Peyer's patch (tissue), 4 donors: ENCODE results near the gene DGKI.

Source experiments
- POLR2A ChIP-seq, 2 donors: fragments of 450-650 bp; IDR thresholded peaks; one replicate each; pipeline ENCODE4 v1.5.1; 2017; ENCODE audit warnings: antibody characterized with exemption in 2 of 2, mild to moderate bottlenecking in 2 of 2, moderate library complexity in 2 of 2
- TF ChIP-seq, protein P1 (sequence below), 6 experiments: fragments of 450-650 bp in 4 of 6; fragments of 200-600 bp in 2 of 6; sonication (generic) in 1 of 6; IDR thresholded peaks; one replicate each; pipeline ENCODE4 v1.5.1; 2017 to 2019; ENCODE audit warnings: antibody characterized with exemption in 6 of 6, mild to moderate bottlenecking in 3 of 6, moderate library complexity in 1 of 6

DNA sequence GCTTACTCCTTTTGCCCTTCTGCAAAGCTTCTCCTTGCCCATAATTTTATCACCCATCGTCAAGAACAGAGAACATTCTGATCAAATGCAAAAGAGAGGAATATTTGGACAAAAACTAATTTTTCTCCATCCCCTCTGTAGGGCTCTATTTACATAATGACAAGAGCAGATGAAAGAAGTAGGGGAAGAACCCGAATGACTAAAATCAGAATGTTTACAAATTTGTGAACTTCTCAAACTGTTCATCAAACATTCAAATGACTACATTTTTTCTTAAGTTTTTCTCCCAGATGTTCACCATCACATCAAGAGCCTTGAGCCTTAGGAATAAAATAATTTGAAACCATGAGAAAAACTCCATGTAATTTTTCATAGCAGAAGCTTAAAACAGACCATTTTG, 119.4 kb downstream of the DGKI start:
- TF ChIP-seq, protein P1, sequence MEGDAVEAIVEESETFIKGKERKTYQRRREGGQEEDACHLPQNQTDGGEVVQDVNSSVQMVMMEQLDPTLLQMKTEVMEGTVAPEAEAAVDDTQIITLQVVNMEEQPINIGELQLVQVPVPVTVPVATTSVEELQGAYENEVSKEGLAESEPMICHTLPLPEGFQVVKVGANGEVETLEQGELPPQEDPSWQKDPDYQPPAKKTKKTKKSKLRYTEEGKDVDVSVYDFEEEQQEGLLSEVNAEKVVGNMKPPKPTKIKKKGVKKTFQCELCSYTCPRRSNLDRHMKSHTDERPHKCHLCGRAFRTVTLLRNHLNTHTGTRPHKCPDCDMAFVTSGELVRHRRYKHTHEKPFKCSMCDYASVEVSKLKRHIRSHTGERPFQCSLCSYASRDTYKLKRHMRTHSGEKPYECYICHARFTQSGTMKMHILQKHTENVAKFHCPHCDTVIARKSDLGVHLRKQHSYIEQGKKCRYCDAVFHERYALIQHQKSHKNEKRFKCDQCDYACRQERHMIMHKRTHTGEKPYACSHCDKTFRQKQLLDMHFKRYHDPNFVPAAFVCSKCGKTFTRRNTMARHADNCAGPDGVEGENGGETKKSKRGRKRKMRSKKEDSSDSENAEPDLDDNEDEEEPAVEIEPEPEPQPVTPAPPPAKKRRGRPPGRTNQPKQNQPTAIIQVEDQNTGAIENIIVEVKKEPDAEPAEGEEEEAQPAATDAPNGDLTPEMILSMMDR (IDR thresholded peaks at IDR 0.05) = no peak
- TF ChIP-seq POLR2A (IDR thresholded peaks at IDR 0.05) = no peak
